Testis (tissue), 2 donors: ENCODE data around the gene VPS13C.

Source experiments
- POLR2A ChIP-seq: fragments of 450-650 bp; IDR thresholded peaks from one replicate; pipeline ENCODE4 v1.6.1; 2017; ENCODE audit warnings: antibody characterized with exemption, mild to moderate bottlenecking, moderate library complexity
- TF ChIP-seq, protein P1 (sequence below), 3 experiments: fragments of 450-650 bp in 2 of 3; fragments of 200-600 bp in 1 of 3; sonication (generic) in 1 of 3; IDR thresholded peaks; one replicate each; pipeline ENCODE4 v1.5.1; 2016 to 2019; ENCODE audit warnings: antibody characterized with exemption in 3 of 3, mild to moderate bottlenecking in 2 of 3, moderate library complexity in 1 of 3

DNA sequence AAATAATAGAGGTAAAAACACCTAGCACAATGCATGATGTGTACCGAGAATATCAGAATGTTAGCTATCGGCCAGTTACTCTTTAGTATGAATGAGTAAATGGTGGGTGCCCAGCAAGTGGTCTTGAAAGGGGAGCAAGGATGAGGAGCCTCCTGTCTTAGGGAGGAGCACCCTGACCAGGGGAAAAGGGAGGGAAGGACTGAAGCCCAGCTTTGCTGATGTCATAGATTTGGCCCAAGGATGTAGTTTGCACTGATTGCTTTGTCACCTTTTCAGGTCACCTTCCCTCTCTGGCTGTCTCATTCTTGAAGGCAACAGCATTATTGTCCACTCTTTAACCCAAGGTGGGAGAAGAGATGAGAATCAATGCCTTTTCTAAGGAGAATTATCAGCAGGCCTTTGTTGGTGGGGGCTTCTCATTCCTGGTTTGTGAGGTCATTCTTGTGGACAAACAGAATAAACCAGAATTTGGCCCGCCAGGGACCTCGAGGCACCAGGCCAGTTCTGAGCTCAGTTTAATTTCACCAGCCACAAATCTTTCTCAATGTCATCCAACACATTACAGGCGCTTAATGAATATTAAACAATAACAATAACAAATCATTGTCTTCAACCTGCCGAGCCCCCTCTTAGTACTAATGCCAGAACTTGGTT lies 231.3 kb downstream of the VPS13C start:
- TF ChIP-seq, protein P1, sequence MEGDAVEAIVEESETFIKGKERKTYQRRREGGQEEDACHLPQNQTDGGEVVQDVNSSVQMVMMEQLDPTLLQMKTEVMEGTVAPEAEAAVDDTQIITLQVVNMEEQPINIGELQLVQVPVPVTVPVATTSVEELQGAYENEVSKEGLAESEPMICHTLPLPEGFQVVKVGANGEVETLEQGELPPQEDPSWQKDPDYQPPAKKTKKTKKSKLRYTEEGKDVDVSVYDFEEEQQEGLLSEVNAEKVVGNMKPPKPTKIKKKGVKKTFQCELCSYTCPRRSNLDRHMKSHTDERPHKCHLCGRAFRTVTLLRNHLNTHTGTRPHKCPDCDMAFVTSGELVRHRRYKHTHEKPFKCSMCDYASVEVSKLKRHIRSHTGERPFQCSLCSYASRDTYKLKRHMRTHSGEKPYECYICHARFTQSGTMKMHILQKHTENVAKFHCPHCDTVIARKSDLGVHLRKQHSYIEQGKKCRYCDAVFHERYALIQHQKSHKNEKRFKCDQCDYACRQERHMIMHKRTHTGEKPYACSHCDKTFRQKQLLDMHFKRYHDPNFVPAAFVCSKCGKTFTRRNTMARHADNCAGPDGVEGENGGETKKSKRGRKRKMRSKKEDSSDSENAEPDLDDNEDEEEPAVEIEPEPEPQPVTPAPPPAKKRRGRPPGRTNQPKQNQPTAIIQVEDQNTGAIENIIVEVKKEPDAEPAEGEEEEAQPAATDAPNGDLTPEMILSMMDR (IDR thresholded peaks at IDR 0.05): no peak
- TF ChIP-seq POLR2A: no peak
